ACHN (cell line): ENCODE data around the gene INPP5K.
"Not testable (repeated sequence)": the region's sequence is repeated elsewhere in the genome, so short reads cannot be mapped to it uniquely, and the experiment has no call there.

Experiments
- DNase-seq: peaks from one replicate; pipeline ENCODE4 v3.0.0-alpha.2; 2015
- in situ Hi-C: cut with HindIII; loops from 2 replicates; pipeline ENCODE4 v1.10.0; 2017; ENCODE audit warnings: low sequenced_read_pairs, low pct_ligation_motif_present, low pct_unique_long_range_greater_than_20kb

Gene INPP5K

GRCh38 chr17:1452836-1453235 is 63.6 kb downstream of the INPP5K start:
- in situ Hi-C loops, result no loop called here
- DNase-seq, result no peak

DNA sequence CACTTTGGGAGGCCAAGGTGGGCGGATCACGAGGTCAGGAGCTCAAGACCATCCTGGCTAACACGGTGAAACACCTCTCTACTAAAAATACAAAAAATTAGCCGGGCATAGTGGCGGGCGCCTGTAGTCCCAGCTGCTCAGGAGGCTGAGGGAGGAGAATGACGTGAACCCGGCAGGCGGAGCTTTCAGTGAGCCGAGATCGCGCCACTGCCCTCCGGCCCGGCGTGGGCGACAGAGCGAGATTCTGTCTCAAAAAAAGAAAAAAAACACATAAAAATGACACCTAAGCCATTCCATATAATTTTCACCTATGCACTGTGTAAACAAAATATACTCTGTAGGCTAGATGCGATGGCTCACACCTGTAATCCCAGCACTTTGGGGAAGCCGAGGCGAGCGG is 66.2 kb downstream of the INPP5K start:
- in situ Hi-C loops, DNase-seq: not testable (repeated sequence)

- in situ Hi-C loops, result no loop called here
Measured at GRCh38 chr17:1449412-1449967, 66.9 kb downstream of the INPP5K start.

GRCh38 chr17:1447052-1447451 is 69.4 kb downstream of the INPP5K start:
- no peak for DNase-seq
- in situ Hi-C loops, result no loop called here

More at GRCh38 chr17:1449412-1449967, 66.9 kb downstream of the INPP5K start:
- no peak for DNase-seq

- in situ Hi-C loops, result no loop called here
- DNase-seq, result no peak
Measured at GRCh38 chr17:1446201-1446600, 70.2 kb downstream of the INPP5K start.

DNA sequence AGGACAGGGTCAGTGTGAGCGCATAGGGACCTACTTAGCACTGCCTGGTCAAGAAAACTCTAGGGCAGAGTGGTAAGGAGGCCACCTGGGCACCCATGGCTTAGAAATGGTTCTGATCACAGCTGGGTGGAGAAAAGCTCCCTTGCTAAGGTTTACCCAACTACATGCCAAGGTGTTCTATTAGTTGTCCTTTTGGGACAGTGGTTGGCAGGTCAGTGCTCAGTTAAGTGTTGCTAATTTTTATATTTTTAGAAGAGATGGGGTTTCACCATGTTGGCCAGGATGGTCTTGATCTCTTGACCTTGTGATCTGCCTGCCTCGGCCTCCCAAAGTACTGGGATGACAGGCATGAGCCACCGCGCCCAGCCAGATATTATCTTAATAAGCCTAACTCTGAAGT is 70.7 kb downstream of the INPP5K start:
- DNase-seq, in situ Hi-C loops: not testable (repeated sequence)
